Heart left ventricle (tissue), 13 donors: ENCODE results near the gene MBD3L2B.

Experiments
- CTCF ChIP-seq, 12 donors: fragments of 200-600 bp; sonication (generic) in 4 of 12; IDR thresholded peaks; one replicate each; pipeline versions ENCODE4 v1.5.0 to v1.8.0; 2018 to 2022; ENCODE audit warnings: antibody characterized with exemption in 12 of 12, mild to moderate bottlenecking in 5 of 12
- POLR2A ChIP-seq, 2 donors: fragments of 450-650 bp; IDR thresholded peaks; one replicate each; pipeline ENCODE4 v1.6.1; 2017; ENCODE audit warnings: antibody characterized with exemption in 2 of 2, mild to moderate bottlenecking in 2 of 2, moderate library complexity in 2 of 2
- donor health status: ischemic (EF 13 %, LVEDD 7.1; RV severe dilation, severe dysfunction).
- donor health status: DM: no; HTN: yes; CAD: no.
- donor health status: DM: no; HTN: no; CAD: no.
- donor health status: ischemic (EF 25% LVEDD 6.9; RV normal size, moderate dysfunction).
- donor health status: ischemic (EF 25% LVEDD 5.7; RV mildly dilated, moderate dysfunction).
- donor health status: ischemic (EF 35%, LVEDD 5.7; RV mildly dilated, moderate dysfunction).
- donor health status: nonischemic (EF 11% LVEDD 7.7; RV severe dilation, severe dysfunction).
- donor health status: DM: yes; HTN: yes; CAD: no.
- donor health status: PGD.
- donor health status: ischemic (EF 29% LVEDD 5.4; RV normal size, mild dysfunction).
- donor health status: nonischemic (EF 23%, LVEDD 6.1; RV moderate dilation, normal function).

- TF ChIP-seq CTCF (IDR thresholded peaks at IDR 0.05) (no peak), POLR2A (IDR thresholded peaks at IDR 0.05) (no peak)
Observed at GRCh38 chr19:7063339-7063738, 42.1 kb upstream of the MBD3L2B start.
